Erythroblast (primary cell): Measurements from ENCODE around the gene SPRY2.

ENCODE experiments used
- GATA1 ChIP-seq: IDR thresholded peaks from 2 replicates; pipeline ENCODE4 v1.6.1; 2011; ENCODE audit warnings: low read depth, mild to moderate bottlenecking, control low read depth, low read length, moderate library complexity
- POLR2A ChIP-seq: IDR thresholded peaks from 2 replicates; pipeline ENCODE4 v1.6.1; 2011; ENCODE audit warnings: mild to moderate bottlenecking, low read length

- TF ChIP-seq POLR2A (no peak), GATA1 (no peak)
Observed at GRCh38 chr13:80336370-80336769, 4.6 kb downstream of the SPRY2 start.
